A549 (cell line): Measurements from ENCODE around the gene LARGE1. TPM values are rescaled to one million over a fixed set of nuclear protein-coding genes. Genes with fewer than 3 reads are reported as not detected.

Source experiments
- ATAC-seq, 2 experiments: fragments of 200-7000 bp in 1 of 2; fragments of >200 bp in 1 of 2; cut with Nextera tagmentation in 1 of 2; cut with Tn5 transposase in 1 of 2; 3 replicates each; pipeline versions ENCODE4 v1.8.0 to v1.9.1; 2018 to 2020; ENCODE audit warnings: mild to moderate bottlenecking in 1 of 2, moderate library complexity in 1 of 2
- CTCF ChIA-PET: fragments of 300-600 bp; sonication (Branson Sonifier 250); formaldehyde crosslinking; extraction: SDS; loops from one replicate; lab custom pipeline; 2021; ENCODE audit warnings: antibody characterized with exemption, inconsistent platforms; lab: Yijun Ruan, JAX
- POLR2A ChIA-PET: fragments of 350-600 bp; formaldehyde crosslinking; extraction: SDS; loops from one replicate; lab custom pipeline; 2021; ENCODE audit warnings: antibody characterized with exemption, inconsistent platforms; lab: Yijun Ruan, JAX
- DNase-seq, 2 experiments: peaks; one replicate each; pipeline versions ENCODE4 v3.0.0 to v3.0.0-alpha.2; 2011 to 2016; ENCODE audit warnings: low read depth in 1 of 2, low spot score in 1 of 2
- FAIRE-seq: peaks from 2 replicates; lab custom pipeline; 2011; peaks lifted over from hg19 to GRCh38; lab: Jason Lieb, UNC
- H3K27ac ChIP-seq, 2 experiments: fragments of >200 bp; sonication (Bioruptor Twin); formaldehyde crosslinking; 3 replicates each; pipeline ENCODE4 v1.5.1; 2016 to 2017
- H3K4me1 ChIP-seq: fragments of >200 bp; sonication (Bioruptor Twin); formaldehyde crosslinking; 3 replicates; pipeline ENCODE4 v1.6.1; 2016
- H3K4me2 ChIP-seq: fragments of >200 bp; sonication (Bioruptor Twin); formaldehyde crosslinking; 3 replicates; pipeline ENCODE4 v1.6.1; 2016
- H3K4me3 ChIP-seq: fragments of >200 bp; sonication (Bioruptor Twin); formaldehyde crosslinking; 3 replicates; pipeline ENCODE4 v1.5.1; 2016
- H3K9me3 ChIP-seq: fragments of >200 bp; sonication (Bioruptor Twin); formaldehyde crosslinking; 3 replicates; pipeline ENCODE4 v1.6.1; 2016
- ATOH8 ChIP-seq: fragments of 250-450 bp; sonication (Bioruptor Pico); IDR thresholded peaks from 2 replicates; pipeline ENCODE4 v1.5.0; 2020; ENCODE audit warnings: low read depth, mild to moderate bottlenecking, moderate library complexity
- BCL3 ChIP-seq: fragments of >200 bp; sonication (Bioruptor Twin); formaldehyde crosslinking; IDR thresholded peaks from 3 replicates; pipeline ENCODE4 v1.6.1; 2016
- BHLHE40 ChIP-seq: IDR thresholded peaks from 2 replicates; pipeline ENCODE4 v1.6.1; 2012; ENCODE audit warnings: low read depth, low read length, inconsistent platforms
- CBX8 ChIP-seq: fragments of 200-600 bp; sonication (generic); IDR thresholded peaks from 2 replicates; pipeline ENCODE4 v1.6.1; 2016
- CHD4 ChIP-seq: fragments of 200-600 bp; sonication (generic); IDR thresholded peaks from 2 replicates; pipeline ENCODE4 v1.6.1; 2016; ENCODE audit warnings: antibody characterized with exemption, mild to moderate bottlenecking, borderline replicate concordance
- CTCF ChIP-seq: fragments of >200 bp; sonication (Bioruptor Twin); formaldehyde crosslinking; IDR thresholded peaks from 3 replicates; pipeline ENCODE4 v1.5.1; 2016
- EHMT2 ChIP-seq: fragments of 200-600 bp; sonication (generic); IDR thresholded peaks from 2 replicates; pipeline ENCODE4 v1.6.1; 2016; ENCODE audit warnings: antibody characterized with exemption, low read depth, mild to moderate bottlenecking, moderate library complexity
- EP300 ChIP-seq, 2 experiments: fragments of >200 bp; sonication (Bioruptor Twin); formaldehyde crosslinking; IDR thresholded peaks; 2 replicates in 1 of 2; 3 replicates in 1 of 2; pipeline ENCODE4 v1.6.1; 2016 to 2017
- ESRRA ChIP-seq: fragments of 150-350 bp; IDR thresholded peaks from 2 replicates; pipeline ENCODE4 v1.6.1; 2014; ENCODE audit warnings: mild to moderate bottlenecking, low read length, borderline replicate concordance
- FOSL2 ChIP-seq, 2 experiments: fragments of 450-650 bp in 1 of 2; fragments of >200 bp in 1 of 2; sonication (Bioruptor Twin) in 1 of 2; formaldehyde crosslinking; IDR thresholded peaks; 2 replicates each; pipeline versions ENCODE4 v1.5.0 to v1.6.1; 2016 to 2020; ENCODE audit warnings: mild to moderate bottlenecking in 1 of 2, moderate library complexity in 1 of 2
- HDAC2 ChIP-seq: fragments of 200-600 bp; sonication (generic); IDR thresholded peaks from 2 replicates; pipeline ENCODE4 v1.6.1; 2016
- HEYL ChIP-seq: fragments of 250-450 bp; sonication (Bioruptor Pico); IDR thresholded peaks from 2 replicates; pipeline ENCODE4 v1.8.0; 2021; ENCODE audit warnings: mild to moderate bottlenecking, moderate library complexity
- HMGXB4 ChIP-seq: fragments of 250-450 bp; sonication (Bioruptor Pico); IDR thresholded peaks from 2 replicates; pipeline ENCODE4 v1.5.0; 2021; ENCODE audit warnings: mild to moderate bottlenecking, moderate library complexity, borderline replicate concordance
- HOXA7 ChIP-seq: fragments of 250-450 bp; sonication (Bioruptor Pico); IDR thresholded peaks from 2 replicates; pipeline ENCODE4 v1.5.0; 2020; ENCODE audit warnings: mild to moderate bottlenecking, moderate library complexity
- JUNB ChIP-seq: fragments of >200 bp; sonication (Bioruptor Twin); formaldehyde crosslinking; IDR thresholded peaks from 2 replicates; pipeline ENCODE4 v1.6.1; 2016
- KDM5A ChIP-seq: fragments of 200-600 bp; sonication (generic); IDR thresholded peaks from 2 replicates; pipeline ENCODE4 v1.6.1; 2016; ENCODE audit warnings: antibody characterized with exemption, mild to moderate bottlenecking
- MAFK ChIP-seq: fragments of 450-650 bp; IDR thresholded peaks from 2 replicates; pipeline ENCODE4 v1.6.1; 2014; ENCODE audit not compliant: partially characterized antibody
- MAX ChIP-seq: IDR thresholded peaks from 2 replicates; pipeline ENCODE4 v1.6.1; 2012
- MYC ChIP-seq: IDR thresholded peaks from 2 replicates; pipeline ENCODE4 v1.6.1; 2012; ENCODE audit warnings: mild to moderate bottlenecking, inconsistent platforms, low read length, improper control_type of control experiment, borderline replicate concordance
- NFE2L2 ChIP-seq: fragments of 150-350 bp; conservative IDR thresholded peaks from 2 replicates; pipeline ENCODE4 v1.6.1; 2014; ENCODE audit warnings: low read length
- PBX3 ChIP-seq: IDR thresholded peaks from 2 replicates; pipeline ENCODE4 v1.6.1; 2012
- POLR2AphosphoS2 ChIP-seq: conservative IDR thresholded peaks from 2 replicates; pipeline ENCODE4 v1.6.1; 2012; ENCODE audit warnings: low read length, improper control_type of control experiment, inconsistent platforms
- RAD21 ChIP-seq, 2 experiments: fragments of >200 bp in 1 of 2; sonication (Bioruptor Twin) in 1 of 2; formaldehyde crosslinking in 1 of 2; IDR thresholded peaks in 1 of 2; conservative IDR thresholded peaks in 1 of 2; 2 replicates in 1 of 2; 3 replicates in 1 of 2; pipeline ENCODE4 v1.6.1; 2012 to 2018; ENCODE audit warnings: inconsistent platforms in 1 of 2
- RARB ChIP-seq: fragments of 250-450 bp; sonication (Bioruptor Pico); IDR thresholded peaks from 2 replicates; pipeline ENCODE4 v1.8.0; 2021; ENCODE audit warnings: mild to moderate bottlenecking, moderate library complexity
- RCOR1 ChIP-seq: fragments of 150-350 bp; IDR thresholded peaks from 2 replicates; pipeline ENCODE4 v1.6.1; 2014; ENCODE audit warnings: antibody characterized with exemption, low read length, low read depth
- SMC3 ChIP-seq: fragments of >200 bp; sonication (Bioruptor Twin); formaldehyde crosslinking; IDR thresholded peaks from 3 replicates; pipeline ENCODE4 v1.6.1; 2018; ENCODE audit warnings: inconsistent platforms
- ZNF302 ChIP-seq: fragments of 250-450 bp; sonication (Bioruptor Pico); IDR thresholded peaks from 2 replicates; pipeline ENCODE4 v1.9.0; 2021; ENCODE audit warnings: inconsistent platforms, mild to moderate bottlenecking, moderate library complexity
- ZSCAN20 ChIP-seq: fragments of 250-450 bp; sonication (Bioruptor Pico); IDR thresholded peaks from 2 replicates; pipeline ENCODE4 v1.8.0; 2022; ENCODE audit warnings: mild to moderate bottlenecking, moderate library complexity
- WGBS: methylation state at CpG from one replicate; pipeline ENCODE4 v1.1.6; 2017; ENCODE audit errors: missing lambda C conversion rate; 5-methylcytosine and 5-hydroxymethylcytosine counted together
- polyA plus RNA-seq, 4 experiments: library from polyadenylated mRNA; depleted of rRNA in 3 of 4; stranded (reverse); fragments of >200 nt; fragmentation: RNase III in 1 of 4; extraction: RNeasy Plus Mini Kit Qiagen cat#74134 plus additional on column Dnase treatment in 1 of 4; gene quantifications; 2 replicates in 3 of 4; 3 replicates in 1 of 4; pipeline ENCODE4 v1.2.3, GENCODE V29; 2011 to 2017

Gene LARGE1
- polyA plus RNA-seq, 2 of the 4 experiments (the other 2 are of a cell fraction): 2.7 to 5.8 TPM

GRCh38 chr22:33519071-33519973, 401.0 kb downstream of the LARGE1 start:
- TF ChIP-seq RARB (CRISPR knock-in tag) (no peak), NFE2L2 (no peak), PBX3 (no peak), JUNB (no peak), CBX8 (no peak), MYC (no peak), CHD4 (no peak), KDM5A (peak; percentile 47; the same call in 1 of the 2 replicates), BHLHE40 (no peak), HOXA7 (no peak), POLR2AphosphoS2 (no peak), ZNF302 (CRISPR knock-in tag) (no peak), EP300 (IDR thresholded peaks at IDR 0.05) (no peak), ZSCAN20 (no peak), RAD21 (conservative IDR thresholded peaks at IDR 0.05 in 1 of 2, IDR thresholded peaks at IDR 0.05 in 1 of 2) (peak; percentile 77 to 85), FOSL2 (IDR thresholded peaks at IDR 0.05) (no peak), FOSL2 (CRISPR knock-in tag; IDR thresholded peaks at IDR 0.05) (no peak), MAFK (no peak), RCOR1 (no peak), HEYL (CRISPR knock-in tag) (no peak), CTCF (peak; percentile 59), MAX (no peak), SMC3 (peak; percentile 84), HDAC2 (no peak), BCL3 (no peak), EHMT2 (no peak), HMGXB4 (CRISPR knock-in tag) (no peak), ESRRA (no peak), ATOH8 (no peak)
- TF ChIP-seq, all 56 proteins: peak for 4
- peak; percentile 77 to 88 for ATAC-seq
- Histone ChIP-seq H3K4me2 (peak overlapping the region; percentile 63), H3K27ac (peak overlapping the region; percentile 53 to 74; a peak in 5 of 6 replicates), H3K4me3 (no peak overlapping the region), H3K4me1 (peaks cover 21% of the 10 kb centered on the region), H3K9me3 (peaks cover 10% of the 10 kb centered on the region)
- CTCF ChIA-PET: interaction anchor here (0.6 to 5.3 kb wide), 44 partner anchors 8 to 632 kb away, joined by 3 to 48 read pairs (median 4); no protein-coding TSS in a partner anchor
- no peak for FAIRE-seq
- POLR2A ChIA-PET: interaction anchor here (1.0 kb wide), 1 partner anchor 402 kb away, joined by 3 read pairs; no protein-coding TSS in a partner anchor
- peak; percentile 46 to 71 for DNase-seq
- WGBS: 55% methylated on average over 13 of the region's 13 CpGs
